Measurements from ENCODE around the gene ADAMTS20. TPM values are rescaled to one million over a fixed set of nuclear protein-coding genes. Genes with fewer than 3 reads are reported as not detected.

The ADAMTS20 gene
- total and polyA plus RNA-seq, 2 donors (not counting 3 experiments of a cell fraction or from before 2014, with no cell fraction given): not detected

GRCh38 chr12:43599708-43600107 lies 47.7 kb upstream of the ADAMTS20 start:
- no TSS peak for BruUV-seq (replicated peaks)
- DNase-seq (ENCODE audit: low read depth, low spot score): no peak

More at GRCh38 chr12:43599708-43600107, 47.7 kb upstream of the ADAMTS20 start:
- Histone ChIP-seq H4K20me1 (replicated peaks; ENCODE audit: control insufficient read depth, extremely low read depth, insufficient read depth, low read length) (no peaks in the 10 kb centered on the region), H3K4me1 (ENCODE audit: control insufficient read depth, extremely low read depth, insufficient read depth, low read length) (no peaks in the 10 kb centered on the region), H3K27ac (ENCODE audit: insufficient read depth, low read depth, low read length) (no peak overlapping the region), H3K9me3 (replicated peaks; ENCODE audit: control insufficient read depth, insufficient read depth, low read length) (no peaks in the 10 kb centered on the region), H3K4me2 (ENCODE audit: insufficient read depth, low read length) (no peak overlapping the region), H3K36me3 (ENCODE audit: control insufficient read depth in 2 of 2, extremely low read depth in 1 of 2, insufficient read depth in 2 of 2, low read length in 2 of 2) (no peaks in the 10 kb centered on the region), H2AFZ (ENCODE audit: low read depth, low read length) (no peak overlapping the region), H3K27me3 (ENCODE audit: control insufficient read depth in 2 of 2, insufficient read depth in 2 of 2, low read length in 2 of 2) (no peaks in the 10 kb centered on the region), H3K9ac (replicated peaks; ENCODE audit: extremely low read depth, insufficient read depth, low read length) (no peak overlapping the region), H3K4me3 (replicated peaks in 1 of 3; ENCODE audit: insufficient read depth in 1 of 3, low read depth in 1 of 3, low read length in 3 of 3) (no peak overlapping the region), H3K9me1 (replicated peaks; ENCODE audit: control insufficient read depth, extremely low read depth, insufficient read depth, low read length) (no peaks in the 10 kb centered on the region), H3K79me2 (ENCODE audit: control insufficient read depth, insufficient read depth, low read length) (no peaks in the 10 kb centered on the region)
- no peak for FAIRE-seq
- intact Hi-C loops (cut with micrococcal nuclease): loop anchor here (10.0 kb wide), 1 partner anchor 55 kb away; no protein-coding TSS in a partner anchor
- ChIA-PET CTCF (no interaction called here), POLR2A (no interaction called here)
- dilution Hi-C loops (cut with MboI; ENCODE audit: extremely low pct_ligation_motif_present, low sequenced_read_pairs): no loop called here
- TF ChIP-seq CTCF (IDR thresholded peaks at IDR 0.05; ENCODE audit: extremely low read depth in 1 of 2, insufficient read depth in 1 of 2, low read depth in 1 of 2, low read length in 2 of 2) (no peak), MYC (IDR thresholded peaks at IDR 0.05; ENCODE audit: low read depth, low read length) (no peak), GATA2 (IDR thresholded peaks at IDR 0.05; ENCODE audit: insufficient read depth, insufficient read length, low read depth, low read length) (no peak), EZH2 (IDR thresholded peaks at IDR 0.05; ENCODE audit: borderline replicate concordance, low read depth, low read length, severe bottlenecking) (no peak), JUN (IDR thresholded peaks at IDR 0.05; ENCODE audit: borderline replicate concordance, insufficient read depth, insufficient read length, low read depth) (no peak), FOS (IDR thresholded peaks at IDR 0.05; ENCODE audit: borderline replicate concordance, insufficient read depth, low read length) (no peak), POLR2AphosphoS5 (IDR thresholded peaks at IDR 0.05; ENCODE audit: insufficient read depth, low read depth, low read length) (no peak), POLR2A (IDR thresholded peaks at IDR 0.05; ENCODE audit: low read depth, low read length) (no peak), MAX (IDR thresholded peaks at IDR 0.05; ENCODE audit: insufficient read depth, insufficient read length) (no peak)
